MM.1S (cell line): ENCODE results near the gene RNF220.

ENCODE experiments used
- DNase-seq: peaks from one replicate; pipeline ENCODE4 v3.0.0-alpha.2; 2015
- H2AFZ ChIP-seq: fragments of 300-600 bp; sonication (generic); 2 replicates; pipeline ENCODE4 v1.6.0; 2016; ENCODE audit warnings: antibody characterized with exemption, low read length
- H3F3A ChIP-seq: fragments of 300-600 bp; sonication (generic); 2 replicates; pipeline ENCODE4 v1.6.1; 2016; ENCODE audit warnings: mild to moderate bottlenecking, antibody characterized with exemption, low read length, moderate library complexity, mixed read lengths; ENCODE audit not compliant: insufficient read depth
- H3K27ac ChIP-seq: fragments of 300-600 bp; sonication (generic); 2 replicates; pipeline ENCODE4 v1.5.1; 2016; ENCODE audit warnings: mild to moderate bottlenecking, low read length
- H3K27me3 ChIP-seq: fragments of 300-600 bp; sonication (generic); replicated peaks from 2 replicates; pipeline ENCODE4 v1.6.0; 2016; ENCODE audit warnings: low read length; ENCODE audit not compliant: insufficient read depth
- H3K36me3 ChIP-seq: fragments of 300-600 bp; sonication (generic); replicated peaks from 2 replicates; pipeline ENCODE4 v1.6.1; 2016; ENCODE audit warnings: mild to moderate bottlenecking, low read length, mixed read lengths; ENCODE audit not compliant: insufficient read depth
- H3K4me1 ChIP-seq: fragments of 300-600 bp; sonication (generic); 2 replicates; pipeline ENCODE4 v1.6.1; 2016; ENCODE audit warnings: low read length, mixed read lengths
- H3K4me2 ChIP-seq: fragments of 300-600 bp; sonication (generic); 2 replicates; pipeline ENCODE4 v1.6.0; 2016; ENCODE audit warnings: low read depth, low read length
- H3K4me3 ChIP-seq: fragments of 300-600 bp; sonication (generic); 2 replicates; pipeline ENCODE4 v1.5.1; 2016; ENCODE audit warnings: low read length, mixed read lengths
- H3K79me2 ChIP-seq: fragments of 300-600 bp; sonication (generic); 2 replicates; pipeline ENCODE4 v1.6.1; 2016; ENCODE audit warnings: mixed run types, low read length, mixed read lengths
- H3K9ac ChIP-seq: fragments of 300-600 bp; sonication (generic); 2 replicates; pipeline ENCODE4 v1.6.1; 2016; ENCODE audit warnings: low read length, mixed read lengths
- H3K9me2 ChIP-seq: fragments of 300-600 bp; sonication (generic); replicated peaks from 2 replicates; pipeline ENCODE4 v1.6.1; 2016; ENCODE audit warnings: mild to moderate bottlenecking, low read length, mixed read lengths; ENCODE audit not compliant: insufficient read depth
- H3K9me3 ChIP-seq: fragments of 300-600 bp; sonication (generic); replicated peaks from 2 replicates; pipeline ENCODE4 v1.6.1; 2016; ENCODE audit warnings: mild to moderate bottlenecking, low read length, mixed read lengths; ENCODE audit not compliant: insufficient read depth
- H4K20me1 ChIP-seq: fragments of 300-600 bp; sonication (generic); 2 replicates; pipeline ENCODE4 v1.6.1; 2016; ENCODE audit warnings: mild to moderate bottlenecking, low read length, moderate library complexity, mixed read lengths; ENCODE audit not compliant: insufficient read depth
- EZH2 ChIP-seq: fragments of 300-600 bp; sonication (generic); optimal IDR thresholded peaks from 2 replicates; pipeline ENCODE3; 2017; ENCODE audit warnings: low read depth, mild to moderate bottlenecking, antibody characterized with exemption, low read length, mixed read lengths
- EZH2phosphoT487 ChIP-seq: fragments of 300-600 bp; sonication (generic); IDR thresholded peaks from 2 replicates; pipeline ENCODE4 v1.6.1; 2018; ENCODE audit warnings: antibody characterized with exemption, low read length
- TF ChIP-seq, protein P1 (sequence below): fragments of 300-600 bp; sonication (generic); IDR thresholded peaks from 2 replicates; pipeline ENCODE4 v1.5.1; 2016; ENCODE audit warnings: antibody characterized with exemption, low read length, mixed read lengths

The RNF220 gene

GRCh38 chr1:44496541-44497171, 91.6 kb downstream of the RNF220 start:
- Histone ChIP-seq H3K4me2 (no peak overlapping the region), H3K27me3 (peaks cover 8% of the 10 kb centered on the region; the same call in 1 of the 2 replicates), H3K27ac (no peak overlapping the region), H3K79me2 (no peaks in the 10 kb centered on the region), H2AFZ (no peak overlapping the region), H3K9me3 (no peaks in the 10 kb centered on the region), H3K36me3 (no peaks in the 10 kb centered on the region), H3K4me1 (no peaks in the 10 kb centered on the region), H4K20me1 (no peaks in the 10 kb centered on the region), H3F3A (no peaks in the 10 kb centered on the region), H3K9ac (no peak overlapping the region), H3K9me2 (no peaks in the 10 kb centered on the region), H3K4me3 (no peak overlapping the region)
- DNase-seq = no peak
- no peak for TF ChIP-seq EZH2phosphoT487
- no peak for TF ChIP-seq EZH2
- TF ChIP-seq, protein P1, sequence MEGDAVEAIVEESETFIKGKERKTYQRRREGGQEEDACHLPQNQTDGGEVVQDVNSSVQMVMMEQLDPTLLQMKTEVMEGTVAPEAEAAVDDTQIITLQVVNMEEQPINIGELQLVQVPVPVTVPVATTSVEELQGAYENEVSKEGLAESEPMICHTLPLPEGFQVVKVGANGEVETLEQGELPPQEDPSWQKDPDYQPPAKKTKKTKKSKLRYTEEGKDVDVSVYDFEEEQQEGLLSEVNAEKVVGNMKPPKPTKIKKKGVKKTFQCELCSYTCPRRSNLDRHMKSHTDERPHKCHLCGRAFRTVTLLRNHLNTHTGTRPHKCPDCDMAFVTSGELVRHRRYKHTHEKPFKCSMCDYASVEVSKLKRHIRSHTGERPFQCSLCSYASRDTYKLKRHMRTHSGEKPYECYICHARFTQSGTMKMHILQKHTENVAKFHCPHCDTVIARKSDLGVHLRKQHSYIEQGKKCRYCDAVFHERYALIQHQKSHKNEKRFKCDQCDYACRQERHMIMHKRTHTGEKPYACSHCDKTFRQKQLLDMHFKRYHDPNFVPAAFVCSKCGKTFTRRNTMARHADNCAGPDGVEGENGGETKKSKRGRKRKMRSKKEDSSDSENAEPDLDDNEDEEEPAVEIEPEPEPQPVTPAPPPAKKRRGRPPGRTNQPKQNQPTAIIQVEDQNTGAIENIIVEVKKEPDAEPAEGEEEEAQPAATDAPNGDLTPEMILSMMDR = no peak

- Histone ChIP-seq H3K79me2 (no peaks in the 10 kb centered on the region), H3K4me2 (no peak overlapping the region), H3K27ac (no peak overlapping the region), H2AFZ (no peak overlapping the region), H3F3A (no peaks in the 10 kb centered on the region), H3K9me3 (no peaks in the 10 kb centered on the region), H4K20me1 (no peaks in the 10 kb centered on the region), H3K9ac (no peak overlapping the region), H3K27me3 (peaks cover 8% of the 10 kb centered on the region; the same call in 1 of the 2 replicates), H3K36me3 (no peaks in the 10 kb centered on the region), H3K4me3 (no peak overlapping the region), H3K4me1 (no peaks in the 10 kb centered on the region), H3K9me2 (no peaks in the 10 kb centered on the region)
- TF ChIP-seq EZH2 (no peak), EZH2phosphoT487 (no peak)
- TF ChIP-seq, protein P1 = no peak
- DNase-seq = no peak
Observed at GRCh38 chr1:44497422-44498170, 92.5 kb downstream of the RNF220 start.

DNA sequence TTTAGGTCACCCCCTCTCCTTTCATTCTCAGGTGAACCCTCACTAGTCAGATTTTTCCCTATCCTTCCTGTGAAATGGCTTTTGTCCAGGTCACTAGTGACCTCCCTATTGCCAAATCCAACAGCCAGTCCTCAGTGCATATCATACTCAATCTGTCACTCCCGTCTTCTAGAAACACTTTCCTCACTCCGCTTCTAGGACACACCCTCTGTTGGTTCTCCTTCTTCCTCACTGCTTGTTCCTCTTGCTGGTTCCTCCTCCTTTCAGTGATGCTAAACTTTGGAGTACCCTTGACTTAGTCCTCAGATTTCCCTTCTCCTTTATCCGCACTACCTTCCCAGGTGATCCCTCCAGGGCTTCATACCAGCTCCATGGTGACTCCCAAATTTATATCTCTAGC, 94.3 kb downstream of the RNF220 start:
- Histone ChIP-seq H4K20me1 (no peaks in the 10 kb centered on the region), H3F3A (no peaks in the 10 kb centered on the region), H3K9me3 (no peaks in the 10 kb centered on the region), H3K4me1 (no peaks in the 10 kb centered on the region), H3K36me3 (no peaks in the 10 kb centered on the region), H3K27me3 (peaks cover 8% of the 10 kb centered on the region; the same call in 1 of the 2 replicates), H2AFZ (no peak overlapping the region), H3K27ac (no peak overlapping the region), H3K4me3 (no peak overlapping the region), H3K9ac (no peak overlapping the region), H3K9me2 (no peaks in the 10 kb centered on the region), H3K79me2 (no peaks in the 10 kb centered on the region), H3K4me2 (no peak overlapping the region)
- TF ChIP-seq, protein P1 = no peak
- TF ChIP-seq EZH2 (no peak), EZH2phosphoT487 (no peak)
- DNase-seq = no peak
